ENCODE measurements around the gene BPIFB1. TPM values are rescaled to one million over a fixed set of nuclear protein-coding genes. Genes with fewer than 3 reads are reported as not detected.

Gene BPIFB1
- total and polyA plus RNA-seq, 2 of the 13 experiments (the other 11 are each of a cell fraction or from before 2014, with no cell fraction given), result 0.82 to 4.4 TPM

GRCh38 chr20:33291830-33292355 is 8.9 kb downstream of the BPIFB1 start (continued):
- TF ChIP-seq RERE (CRISPR knock-in tag; IDR thresholded peaks at IDR 0.05; ENCODE audit: low read depth) (no peak), ARNT (IDR thresholded peaks at IDR 0.05) (no peak), ZNF639 (CRISPR knock-in tag; conservative IDR thresholded peaks at IDR 0.05) (0 out of 2 replicates have a peak, but pooled peaks have one; percentile 53), ZNF337 (CRISPR knock-in tag; IDR thresholded peaks at IDR 0.05; ENCODE audit: borderline replicate concordance, low read depth) (no peak), POGZ (CRISPR knock-in tag; IDR thresholded peaks at IDR 0.05) (no peak), RARG (CRISPR knock-in tag; IDR thresholded peaks at IDR 0.05; ENCODE audit: low read depth) (no peak), ZNF577 (CRISPR knock-in tag; IDR thresholded peaks at IDR 0.05; ENCODE audit: borderline replicate concordance, low read depth) (no peak), KDM2A (CRISPR knock-in tag; IDR thresholded peaks at IDR 0.05; ENCODE audit: borderline replicate concordance, low read depth) (peak; percentile 60; the same call in 1 of the 2 replicates), ZNF619 (CRISPR knock-in tag; IDR thresholded peaks at IDR 0.05) (peak; percentile 76; the same call in 1 of the 2 replicates), GPN1 (CRISPR knock-in tag; IDR thresholded peaks at IDR 0.05; ENCODE audit: borderline replicate concordance) (no peak), HMG20A (CRISPR knock-in tag; IDR thresholded peaks at IDR 0.05; ENCODE audit: borderline replicate concordance) (no peak), ZSCAN20 (CRISPR knock-in tag; IDR thresholded peaks at IDR 0.05; ENCODE audit: borderline replicate concordance) (no peak), SRF (IDR thresholded peaks at IDR 0.05; ENCODE audit: low read depth, low read length) (no peak)
- TF ChIP-seq, protein P1, sequence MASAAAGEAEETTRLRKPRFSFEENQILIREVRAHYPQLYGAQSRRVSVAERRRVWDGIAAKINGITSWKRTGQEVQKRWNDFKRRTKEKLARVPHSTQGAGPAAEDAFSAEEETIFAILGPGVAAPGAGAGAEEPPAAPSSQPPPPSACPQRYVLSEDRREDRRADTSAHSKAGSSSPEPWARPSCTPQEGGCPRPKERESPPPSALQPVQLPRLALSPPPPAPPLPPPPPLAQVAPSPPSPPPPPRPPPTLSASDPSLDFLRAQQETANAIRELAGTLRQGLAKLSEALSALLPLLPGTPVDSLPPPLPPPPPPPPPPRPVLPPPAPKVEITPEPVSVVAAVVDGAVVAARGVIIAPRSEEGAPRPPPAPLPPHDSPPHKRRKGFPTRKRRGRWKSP (CRISPR knock-in tag; IDR thresholded peaks at IDR 0.05), result no peak

Data from HepG2 (cell line).